Neural cell (in vitro differentiated cells): ENCODE data around the gene DGKI. TPM values are rescaled to one million over a fixed set of nuclear protein-coding genes. Genes with fewer than 3 reads are reported as not detected.

Experiments
- H2AFZ ChIP-seq: fragments of 200-600, 300-800 bp; sonication (generic), shearing (Covaris generic); 2 replicates; pipeline ENCODE4 v1.6.0; 2014; ENCODE audit warnings: low read depth, mild to moderate bottlenecking, antibody characterized with exemption, low read length, moderate library complexity
- H3F3A ChIP-seq: fragments of 200-600 bp; shearing (Covaris generic); 2 replicates; pipeline ENCODE4 v1.6.1; 2016; ENCODE audit warnings: mild to moderate bottlenecking, moderate library complexity, mixed read lengths, antibody characterized with exemption, low read length; ENCODE audit not compliant: insufficient read depth, poor library complexity, severe bottlenecking
- H3K27ac ChIP-seq: fragments of 200-600, 300-800 bp; sonication (generic), shearing (Covaris generic); 2 replicates; pipeline ENCODE4 v1.5.1; 2014; ENCODE audit warnings: mild to moderate bottlenecking, low read length, moderate library complexity
- H3K27me3 ChIP-seq: fragments of 300-800, 200-600 bp; sonication (generic), shearing (Covaris generic); 2 replicates; pipeline ENCODE4 v1.6.0; 2014; ENCODE audit warnings: mild to moderate bottlenecking, low read depth, low read length, moderate library complexity; ENCODE audit not compliant: insufficient read depth
- H3K36me3 ChIP-seq: fragments of 300-800, 200-600 bp; sonication (generic), shearing (Covaris generic); 2 replicates; pipeline ENCODE4 v1.5.1; 2014; ENCODE audit warnings: mild to moderate bottlenecking, antibody characterized with exemption, low read length, moderate library complexity; ENCODE audit not compliant: insufficient read depth
- H3K4me2 ChIP-seq: fragments of 300-800, 200-600 bp; sonication (generic), shearing (Covaris generic); 2 replicates; pipeline ENCODE4 v1.6.0; 2014; ENCODE audit warnings: mild to moderate bottlenecking, low read length
- H3K4me3 ChIP-seq: fragments of 300-800, 200-600 bp; sonication (generic), shearing (Covaris generic); 2 replicates; pipeline ENCODE4 v1.5.1; 2014; ENCODE audit warnings: mild to moderate bottlenecking, low read length, moderate library complexity
- H3K79me2 ChIP-seq: fragments of 200-600 bp; shearing (Covaris generic); replicated peaks from 2 replicates; pipeline ENCODE4 v1.6.0; 2014; ENCODE audit warnings: mild to moderate bottlenecking, low read length, moderate library complexity; ENCODE audit not compliant: insufficient read depth
- H3K9ac ChIP-seq: fragments of 300-800, 200-600 bp; sonication (generic), shearing (Covaris generic); 2 replicates; pipeline ENCODE4 v1.6.1; 2016; ENCODE audit warnings: mild to moderate bottlenecking, low read length, mixed read lengths
- H3K9me2 ChIP-seq: fragments of 200-600 bp; shearing (Covaris generic); 2 replicates; pipeline ENCODE4 v1.6.1; 2016; ENCODE audit warnings: mild to moderate bottlenecking, low read length, mixed read lengths; ENCODE audit not compliant: insufficient read depth
- H3K9me3 ChIP-seq: fragments of 200-600, 300-800 bp; sonication (generic), shearing (Covaris generic); 2 replicates; pipeline ENCODE4 v1.6.1; 2016; ENCODE audit warnings: mild to moderate bottlenecking, mixed run types, low read length, moderate library complexity, mixed read lengths
- H4K20me1 ChIP-seq: fragments of 200-600 bp; shearing (Covaris generic); 2 replicates; pipeline ENCODE4 v1.6.1; 2016; ENCODE audit warnings: mild to moderate bottlenecking, mixed run types; ENCODE audit not compliant: insufficient read depth
- CTCF ChIP-seq: fragments of 450-650 bp; IDR thresholded peaks from 2 replicates; pipeline ENCODE4 v1.5.1; 2014; ENCODE audit warnings: antibody characterized with exemption, mild to moderate bottlenecking, moderate library complexity; ENCODE audit not compliant: poor library complexity, severe bottlenecking
- EP300 ChIP-seq: fragments of 450-650 bp; conservative IDR thresholded peaks from 2 replicates; pipeline ENCODE4 v1.6.1; 2014; ENCODE audit warnings: antibody characterized with exemption, mild to moderate bottlenecking, moderate library complexity; ENCODE audit not compliant: poor library complexity, severe bottlenecking
- EZH2 ChIP-seq: fragments of 200-600, 300-800 bp; shearing (Covaris generic), sonication (generic); IDR thresholded peaks from 2 replicates; pipeline ENCODE4 v1.6.1; 2014; ENCODE audit warnings: antibody characterized with exemption, low read length, borderline replicate concordance, mild to moderate bottlenecking; ENCODE audit not compliant: insufficient read depth, poor library complexity, severe bottlenecking
- MXI1 ChIP-seq: fragments of 450-650 bp; conservative IDR thresholded peaks from 2 replicates; pipeline ENCODE4 v1.6.1; 2014; ENCODE audit warnings: antibody characterized with exemption, mild to moderate bottlenecking; ENCODE audit not compliant: poor library complexity, severe bottlenecking
- POLR2AphosphoS5 ChIP-seq: IDR thresholded peaks from 2 replicates; pipeline ENCODE4 v1.6.1; 2012
- RAD21 ChIP-seq: fragments of 450-650 bp; conservative IDR thresholded peaks from 2 replicates; pipeline ENCODE4 v1.6.1; 2014; ENCODE audit warnings: antibody characterized with exemption, mild to moderate bottlenecking, moderate library complexity
- SMC3 ChIP-seq: fragments of 450-650 bp; conservative IDR thresholded peaks from 2 replicates; pipeline ENCODE4 v1.6.1; 2014; ENCODE audit warnings: antibody characterized with exemption, mild to moderate bottlenecking, moderate library complexity; ENCODE audit not compliant: poor library complexity
- TAF1 ChIP-seq: IDR thresholded peaks from 2 replicates; pipeline ENCODE4 v1.6.1; 2012; ENCODE audit warnings: low read depth
- polyA plus RNA-seq: library from polyadenylated mRNA; depleted of rRNA; stranded (reverse); fragments of >200 nt; gene quantifications from 2 replicates; pipeline ENCODE4 v1.2.3, GENCODE V29; 2014
- TF ChIP-seq, protein P1 (sequence below): IDR thresholded peaks from 2 replicates; pipeline ENCODE4 v1.6.1; 2012; ENCODE audit warnings: borderline replicate concordance

The DGKI gene
- polyA plus RNA-seq, 1 donor from 2014 or later, result 15.8 TPM

- Histone ChIP-seq H3K9me2 (no peaks in the 10 kb centered on the region), H3K79me2 (no peaks in the 10 kb centered on the region), H4K20me1 (no peaks in the 10 kb centered on the region), H3K9me3 (no peaks in the 10 kb centered on the region), H3K9ac (no peak overlapping the region), H3K4me3 (no peak overlapping the region), H3K36me3 (no peaks in the 10 kb centered on the region), H3F3A (no peaks in the 10 kb centered on the region), H3K27me3 (no peaks in the 10 kb centered on the region), H2AFZ (no peak overlapping the region), H3K27ac (no peak overlapping the region), H3K4me2 (no peak overlapping the region)
- TF ChIP-seq EZH2, result no peak
- TF ChIP-seq RAD21, result no peak
- TF ChIP-seq CTCF, result no peak
- no peak for TF ChIP-seq MXI1
- TF ChIP-seq EP300, result no peak
- no peak for TF ChIP-seq TAF1
- TF ChIP-seq POLR2AphosphoS5, result no peak
- no peak for TF ChIP-seq SMC3
- TF ChIP-seq, protein P1, sequence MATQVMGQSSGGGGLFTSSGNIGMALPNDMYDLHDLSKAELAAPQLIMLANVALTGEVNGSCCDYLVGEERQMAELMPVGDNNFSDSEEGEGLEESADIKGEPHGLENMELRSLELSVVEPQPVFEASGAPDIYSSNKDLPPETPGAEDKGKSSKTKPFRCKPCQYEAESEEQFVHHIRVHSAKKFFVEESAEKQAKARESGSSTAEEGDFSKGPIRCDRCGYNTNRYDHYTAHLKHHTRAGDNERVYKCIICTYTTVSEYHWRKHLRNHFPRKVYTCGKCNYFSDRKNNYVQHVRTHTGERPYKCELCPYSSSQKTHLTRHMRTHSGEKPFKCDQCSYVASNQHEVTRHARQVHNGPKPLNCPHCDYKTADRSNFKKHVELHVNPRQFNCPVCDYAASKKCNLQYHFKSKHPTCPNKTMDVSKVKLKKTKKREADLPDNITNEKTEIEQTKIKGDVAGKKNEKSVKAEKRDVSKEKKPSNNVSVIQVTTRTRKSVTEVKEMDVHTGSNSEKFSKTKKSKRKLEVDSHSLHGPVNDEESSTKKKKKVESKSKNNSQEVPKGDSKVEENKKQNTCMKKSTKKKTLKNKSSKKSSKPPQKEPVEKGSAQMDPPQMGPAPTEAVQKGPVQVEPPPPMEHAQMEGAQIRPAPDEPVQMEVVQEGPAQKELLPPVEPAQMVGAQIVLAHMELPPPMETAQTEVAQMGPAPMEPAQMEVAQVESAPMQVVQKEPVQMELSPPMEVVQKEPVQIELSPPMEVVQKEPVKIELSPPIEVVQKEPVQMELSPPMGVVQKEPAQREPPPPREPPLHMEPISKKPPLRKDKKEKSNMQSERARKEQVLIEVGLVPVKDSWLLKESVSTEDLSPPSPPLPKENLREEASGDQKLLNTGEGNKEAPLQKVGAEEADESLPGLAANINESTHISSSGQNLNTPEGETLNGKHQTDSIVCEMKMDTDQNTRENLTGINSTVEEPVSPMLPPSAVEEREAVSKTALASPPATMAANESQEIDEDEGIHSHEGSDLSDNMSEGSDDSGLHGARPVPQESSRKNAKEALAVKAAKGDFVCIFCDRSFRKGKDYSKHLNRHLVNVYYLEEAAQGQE, result no peak
Measured at GRCh38 chr7:137753067-137753466, 93.7 kb downstream of the DGKI start.

DNA sequence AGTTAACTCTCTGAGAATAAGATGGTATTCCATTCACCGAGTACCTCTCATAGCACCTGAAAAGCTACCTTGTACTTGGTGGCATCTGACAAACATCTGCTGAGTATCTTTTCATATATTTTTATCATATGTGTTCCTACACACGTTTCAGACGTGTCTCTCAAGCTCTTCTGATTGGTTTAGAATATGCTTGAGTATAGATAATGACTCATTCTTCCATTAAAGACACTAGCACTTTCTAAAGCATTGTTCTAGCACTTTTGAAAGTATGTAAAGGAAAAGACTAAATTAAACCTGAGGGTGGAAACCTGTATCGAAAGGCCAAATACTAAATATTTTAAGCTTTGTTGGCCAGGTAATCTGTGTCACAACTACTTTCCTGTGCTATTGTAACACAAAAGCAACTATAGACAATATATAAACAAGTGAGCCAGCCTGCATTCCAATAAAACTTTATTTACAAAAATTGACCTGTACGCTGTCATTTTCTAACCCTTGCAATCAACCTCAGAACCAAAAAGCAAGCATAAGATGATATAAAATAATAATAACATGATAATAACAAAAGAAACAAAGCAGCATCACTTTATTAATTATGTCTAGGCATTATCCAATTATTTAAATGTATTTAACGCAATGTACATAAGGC lies 95.3 kb downstream of the DGKI start:
- no peaks in the 10 kb centered on the region for H3K27me3 ChIP-seq
- no peaks in the 10 kb centered on the region for H3K9me2 ChIP-seq
- no peak overlapping the region for H2AFZ ChIP-seq
- no peaks in the 10 kb centered on the region for H4K20me1 ChIP-seq
- TF ChIP-seq CTCF (no peak), EP300 (no peak), SMC3 (no peak), EZH2 (no peak), TAF1 (no peak), RAD21 (no peak), POLR2AphosphoS5 (no peak), MXI1 (no peak)
- TF ChIP-seq, protein P1, result no peak
- no peak overlapping the region for H3K27ac ChIP-seq
- no peaks in the 10 kb centered on the region for H3F3A ChIP-seq
- no peak overlapping the region for H3K4me3 ChIP-seq
- H3K9ac ChIP-seq, result no peak overlapping the region
- no peaks in the 10 kb centered on the region for H3K9me3 ChIP-seq
- no peaks in the 10 kb centered on the region for H3K36me3 ChIP-seq
- H3K79me2 ChIP-seq, result no peaks in the 10 kb centered on the region
- no peak overlapping the region for H3K4me2 ChIP-seq
